ENCODE data around the gene ZNF525.
A peak's percentile ranks its signal among the peaks of the same experiment; 100 is the strongest.

ZNF525 gene

DNA sequence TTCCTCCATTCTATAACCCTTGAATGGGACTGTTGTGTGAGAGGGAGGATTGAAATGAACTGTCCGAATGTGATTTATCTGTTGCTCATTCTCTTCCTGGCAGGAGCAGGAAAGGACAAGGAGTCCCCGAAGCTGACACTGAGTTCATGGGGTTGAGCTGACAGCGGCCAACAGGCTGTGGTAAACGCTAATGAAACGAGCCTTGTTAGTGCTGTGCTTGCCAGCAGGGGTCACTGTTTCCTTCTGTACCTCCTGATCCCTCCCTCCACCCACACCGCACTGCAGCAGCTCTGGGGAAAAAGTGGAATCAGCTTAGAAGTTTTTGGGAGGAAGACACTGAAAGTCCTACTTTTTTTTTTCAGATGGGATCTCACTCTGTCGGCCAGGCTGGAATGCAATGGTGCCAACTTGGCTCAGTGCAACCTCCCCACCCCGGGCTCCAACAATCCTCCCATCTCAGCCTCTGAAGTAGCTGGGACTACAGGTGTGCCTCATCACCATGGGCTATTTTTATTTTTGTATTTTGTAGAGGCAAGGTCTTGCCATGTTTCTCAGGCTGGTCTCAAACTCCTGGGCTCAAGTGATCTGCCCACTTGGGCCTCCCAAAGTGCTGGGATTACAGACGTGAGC is 59.6 kb downstream of the ZNF525 start:
- H3K4me1 Mint-ChIP-seq: no peaks in the 10 kb centered on the region
- ATAC-seq (no peak), DNase-seq (peak; percentile 68)
- H3K27ac Mint-ChIP-seq: no peak overlapping the region
- no peaks in the 10 kb centered on the region for H3K36me3 Mint-ChIP-seq (ENCODE audit: low read depth)
- peaks cover 7% of the 10 kb centered on the region for H3K9me3 Mint-ChIP-seq
- no peak overlapping the region for H3K4me3 Mint-ChIP-seq
- H3K27me3 Mint-ChIP-seq: no peaks in the 10 kb centered on the region

DNA sequence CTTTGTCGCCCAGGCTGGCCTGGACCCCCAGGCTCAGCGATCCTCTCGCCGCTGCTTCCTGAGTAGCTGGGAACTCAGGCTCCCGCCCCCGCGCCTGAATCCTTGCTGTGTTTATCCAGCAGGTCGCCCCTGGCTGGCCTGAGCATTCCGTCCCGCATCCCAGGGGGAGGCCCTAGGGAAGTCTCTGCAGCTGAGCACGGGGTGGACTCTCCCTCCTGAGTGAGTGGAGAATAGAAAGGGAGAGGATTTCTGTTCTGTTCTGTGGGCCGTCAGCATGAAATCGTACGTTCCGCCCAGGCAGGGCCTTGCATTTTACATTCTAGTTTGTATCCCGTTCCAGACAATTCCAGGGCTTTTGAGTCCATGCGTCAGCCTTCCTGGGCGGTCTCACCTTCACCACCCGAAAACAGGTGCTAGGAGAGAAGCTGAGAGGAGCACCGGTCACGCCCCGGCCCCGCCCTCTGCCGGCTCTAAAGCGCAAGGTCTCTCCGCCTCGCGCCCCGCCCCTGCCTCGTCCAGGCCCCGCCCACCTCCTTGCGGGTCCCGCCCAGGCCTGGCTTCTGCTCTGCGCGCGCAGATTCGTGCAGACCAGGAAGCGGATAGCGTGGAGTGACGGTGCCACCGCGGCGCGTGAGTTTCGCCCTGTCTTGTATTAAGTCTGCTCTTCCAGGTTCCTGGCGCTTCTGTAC is 66.0 kb downstream of the ZNF525 start, which contains the start of gene ZNF761:
TSS of gene ZNF761 (plus strand) at position 586 of the 689 bp plus-strand sequence. CDS start 15,285 bp downstream, outside the sequence.
- peaks cover 38% of the 10 kb centered on the region for H3K36me3 Mint-ChIP-seq (ENCODE audit: low read depth)
- H3K4me3 Mint-ChIP-seq: peak within 1 kb of the TSS; percentile 93
- H3K4me1 Mint-ChIP-seq: peaks cover 16% of the 10 kb centered on the region
- ATAC-seq (peak; percentile 99), DNase-seq (peak; percentile 98)
- H3K27me3 Mint-ChIP-seq: no peaks in the 10 kb centered on the region
- peaks cover 13% of the 10 kb centered on the region for H3K9me3 Mint-ChIP-seq
- H3K27ac Mint-ChIP-seq: peak within 1 kb of the TSS; percentile 92

DNA sequence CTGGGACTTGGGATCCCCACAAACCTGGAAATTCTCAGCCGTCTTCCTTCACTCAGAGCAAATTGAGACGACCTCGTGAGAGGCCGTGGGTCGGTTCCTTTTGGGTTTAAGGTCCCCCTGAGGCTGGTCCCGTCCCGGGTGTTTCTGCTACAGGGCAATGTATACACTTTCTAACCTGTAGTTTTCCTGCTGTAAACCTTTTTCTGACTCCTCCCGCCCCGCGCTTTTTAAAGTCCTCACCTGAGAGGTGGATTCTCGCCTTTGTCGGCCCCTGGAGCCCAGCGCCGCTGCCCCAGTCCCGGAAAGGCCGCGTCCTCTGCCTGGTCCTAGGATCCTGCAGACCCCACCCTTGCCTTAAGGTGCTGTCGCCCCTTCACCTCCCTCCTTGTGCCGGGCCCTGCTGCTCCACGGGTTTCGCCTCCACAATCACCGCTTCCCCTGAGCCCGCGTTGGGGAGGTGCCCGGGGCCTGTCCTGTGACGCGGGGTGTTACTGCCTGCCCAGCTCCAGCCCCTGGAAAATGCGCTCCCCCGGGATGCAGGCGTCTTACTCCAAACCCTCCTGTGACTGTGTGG is 66.7 kb downstream of the ZNF525 start:
- Mint-ChIP-seq H3K27ac (peak overlapping the region; percentile 92), H3K9me3 (peaks cover 15% of the 10 kb centered on the region), H3K4me3 (peak overlapping the region; percentile 93), H3K27me3 (no peaks in the 10 kb centered on the region), H3K4me1 (peaks cover 16% of the 10 kb centered on the region), H3K36me3 (ENCODE audit: low read depth) (peaks cover 44% of the 10 kb centered on the region)
- ATAC-seq: peak; percentile 16
- peak; percentile 23 for DNase-seq
